IPS DF 4.7 (cell line): Measurements from ENCODE around the gene CARNS1.

Experiments used
- DNase-seq: peaks from one replicate; pipeline ENCODE4 v3.0.0-alpha.2; 2013; ENCODE audit warnings: low spot score; ENCODE audit errors: extremely low read depth

Gene CARNS1

GRCh38 chr11:67415501-67416304 lies at the start of gene CARNS1:
Gene CARNS1 (plus strand): TSS chr11:67415678. CDS start chr11:67416200, 522 bp downstream.
- no peak for DNase-seq

GRCh38 chr11:67365736-67366444 lies 49.6 kb upstream of the CARNS1 start:
- DNase-seq: no peak

- DNase-seq: no peak
These were observed 48.9 kb upstream of the CARNS1 start for GRCh38 chr11:67366546-67366945.

- DNase-seq: no peak
These were observed 48.3 kb upstream of the CARNS1 start for GRCh38 chr11:67366961-67367760.

- no peak for DNase-seq
These were observed 47.7 kb upstream of the CARNS1 start for GRCh38 chr11:67367761-67368227.

GRCh38 chr11:67368621-67369020 lies 46.9 kb upstream of the CARNS1 start:
- DNase-seq: no peak

- DNase-seq: no peak
These were observed 46.2 kb upstream of the CARNS1 start for GRCh38 chr11:67369275-67369674.

GRCh38 chr11:67369801-67370284 lies 45.6 kb upstream of the CARNS1 start:
- no peak for DNase-seq

- no peak for DNase-seq
These were observed 45.0 kb upstream of the CARNS1 start for GRCh38 chr11:67370351-67371076.

GRCh38 chr11:67371189-67371910 lies 44.1 kb upstream of the CARNS1 start:
- no peak for DNase-seq

- no peak for DNase-seq
These were observed 43.6 kb upstream of the CARNS1 start for GRCh38 chr11:67371911-67372320.

GRCh38 chr11:67372321-67372992 lies 43.0 kb upstream of the CARNS1 start:
- no peak for DNase-seq

GRCh38 chr11:67372993-67373647 lies 42.4 kb upstream of the CARNS1 start, which contains the start of gene CLCF1:
Gene CLCF1 (minus strand): TSS chr11:67373598. CDS start chr11:67373539, 59 bp downstream.
- DNase-seq: no peak

- DNase-seq: no peak
These were observed 41.6 kb upstream of the CARNS1 start for GRCh38 chr11:67373648-67374570.

- no peak for DNase-seq
These were observed 40.8 kb upstream of the CARNS1 start for GRCh38 chr11:67374571-67375281.

GRCh38 chr11:67375320-67376055 lies 40.0 kb upstream of the CARNS1 start:
- DNase-seq: no peak
